ENCODE measurements around the gene TOMM5. TPM values are rescaled to one million over a fixed set of nuclear protein-coding genes. Genes with fewer than 3 reads are reported as not detected.

The TOMM5 gene
- total RNA-seq, 1 experiment from 2014 or later = 252 TPM

- ATAC-seq (no peak), DNase-seq (no peak)
- CTCF ChIA-PET = no interaction called here
- Histone ChIP-seq H3K9me2 (replicated peaks; ENCODE audit: low read length) (no peaks in the 10 kb centered on the region), H3F3A (ENCODE audit: low read length, unreplicated experiment) (no peaks in the 10 kb centered on the region), H3K27ac (ENCODE audit: low read length) (no peak overlapping the region), H3K9me3 (ENCODE audit: low read length) (no peaks in the 10 kb centered on the region), H4K20me1 (ENCODE audit: low read length) (0 out of 2 replicates have a peak, but pooled peaks cover 3% of the 10 kb centered on the region), H3K79me2 (ENCODE audit: low read length) (no peaks in the 10 kb centered on the region), H2AFZ (ENCODE audit: low read length) (no peak overlapping the region), H3K4me2 (ENCODE audit: low read length) (no peak overlapping the region), H3K9ac (ENCODE audit: low read length) (no peak overlapping the region), H3K27me3 (ENCODE audit: low read length) (no peaks in the 10 kb centered on the region), H3K4me3 (ENCODE audit: low read length) (no peak overlapping the region), H3K36me3 (ENCODE audit: low read depth, low read length) (peaks cover 3% of the 10 kb centered on the region; the same call in 1 of the 2 replicates), H3K4me1 (ENCODE audit: insufficient read depth, low read length) (no peaks in the 10 kb centered on the region)
- TF ChIP-seq CTCF (conservative IDR thresholded peaks at IDR 0.05; ENCODE audit: low read depth, low read length) (no peak), EZH2phosphoT487 (IDR thresholded peaks at IDR 0.05; ENCODE audit: borderline replicate concordance, low read length) (no peak), EZH2 (IDR thresholded peaks at IDR 0.05; ENCODE audit: low read length, unreplicated experiment) (no peak)
- intact Hi-C loops (cut with micrococcal nuclease) = loop anchor here (10.0 kb wide), 1 partner anchor 90 kb away; the partner anchor contains the start of gene POLR1E
- POLR2A ChIA-PET (ENCODE audit: unreplicated experiment) = no interaction called here
- no TSS peak for BruUV-seq (replicated peaks)
Measured at GRCh38 chr9:37575001-37575400, 17.4 kb downstream of the TOMM5 start.

GRCh38 chr9:37574241-37574721, 18.1 kb downstream of the TOMM5 start:
- Histone ChIP-seq H3K79me2 (ENCODE audit: low read length) (no peaks in the 10 kb centered on the region), H3K4me3 (ENCODE audit: low read length) (no peak overlapping the region), H3K27me3 (ENCODE audit: low read length) (no peaks in the 10 kb centered on the region), H3K4me1 (ENCODE audit: insufficient read depth, low read length) (no peaks in the 10 kb centered on the region), H3K36me3 (ENCODE audit: low read depth, low read length) (peaks cover 3% of the 10 kb centered on the region; the same call in 1 of the 2 replicates), H3K9me2 (replicated peaks; ENCODE audit: low read length) (no peaks in the 10 kb centered on the region), H3F3A (ENCODE audit: low read length, unreplicated experiment) (no peaks in the 10 kb centered on the region), H3K4me2 (ENCODE audit: low read length) (no peak overlapping the region), H3K27ac (ENCODE audit: low read length) (no peak overlapping the region), H2AFZ (ENCODE audit: low read length) (no peak overlapping the region), H4K20me1 (ENCODE audit: low read length) (0 out of 2 replicates have a peak, but pooled peaks cover 3% of the 10 kb centered on the region), H3K9ac (ENCODE audit: low read length) (no peak overlapping the region), H3K9me3 (ENCODE audit: low read length) (no peaks in the 10 kb centered on the region)
- ATAC-seq (no peak), DNase-seq (no peak)
- no peak for TF ChIP-seq EZH2phosphoT487 (IDR thresholded peaks at IDR 0.05; ENCODE audit: borderline replicate concordance, low read length)
- TF ChIP-seq CTCF (conservative IDR thresholded peaks at IDR 0.05; ENCODE audit: low read depth, low read length) = no peak
- TF ChIP-seq EZH2 (IDR thresholded peaks at IDR 0.05; ENCODE audit: low read length, unreplicated experiment) = no peak
- POLR2A ChIA-PET (ENCODE audit: unreplicated experiment) = no interaction called here
- CTCF ChIA-PET = no interaction called here
- intact Hi-C loops (cut with micrococcal nuclease) = loop anchor here (10.0 kb wide), 1 partner anchor 89 kb away; the partner anchor contains the start of gene POLR1E
- BruUV-seq (replicated peaks) = no TSS peak

GRCh38 chr9:37571282-37571681, 21.1 kb downstream of the TOMM5 start:
- ATAC-seq = no peak
- ChIA-PET CTCF (no interaction called here), POLR2A (ENCODE audit: unreplicated experiment) (no interaction called here)
- no peaks in the 10 kb centered on the region for H4K20me1 ChIP-seq (ENCODE audit: low read length)
- H3K4me3 ChIP-seq (ENCODE audit: low read length) = no peak overlapping the region
- H3K9me3 ChIP-seq (ENCODE audit: low read length) = no peaks in the 10 kb centered on the region
- TF ChIP-seq EZH2phosphoT487 (IDR thresholded peaks at IDR 0.05; ENCODE audit: borderline replicate concordance, low read length) = no peak
- TF ChIP-seq EZH2 (IDR thresholded peaks at IDR 0.05; ENCODE audit: low read length, unreplicated experiment) = no peak
- no peak for TF ChIP-seq CTCF (conservative IDR thresholded peaks at IDR 0.05; ENCODE audit: low read depth, low read length)
- no peaks in the 10 kb centered on the region for H3F3A ChIP-seq (ENCODE audit: low read length, unreplicated experiment)
- H3K27me3 ChIP-seq (ENCODE audit: low read length) = no peaks in the 10 kb centered on the region
- no peak overlapping the region for H3K27ac ChIP-seq (ENCODE audit: low read length)
- no TSS peak for BruUV-seq (replicated peaks)
- H3K79me2 ChIP-seq (ENCODE audit: low read length) = no peaks in the 10 kb centered on the region
- intact Hi-C loops (cut with micrococcal nuclease) = loop anchor here (10.0 kb wide), 1 partner anchor 86 kb away; the partner anchor contains the start of gene POLR1E
- H3K4me2 ChIP-seq (ENCODE audit: low read length) = no peak overlapping the region
- H3K9me2 ChIP-seq (replicated peaks; ENCODE audit: low read length) = no peaks in the 10 kb centered on the region
- no peak overlapping the region for H3K9ac ChIP-seq (ENCODE audit: low read length)
- no peak overlapping the region for H2AFZ ChIP-seq (ENCODE audit: low read length)
- no peaks in the 10 kb centered on the region for H3K4me1 ChIP-seq (ENCODE audit: insufficient read depth, low read length)
- no peak for DNase-seq
- no peaks in the 10 kb centered on the region for H3K36me3 ChIP-seq (ENCODE audit: low read depth, low read length)

Measured in PC-3 (cell line).